K562 (cell line): Measurements from ENCODE around the gene SNX9. TPM values are rescaled to one million over a fixed set of nuclear protein-coding genes. Genes with fewer than 3 reads are reported as not detected.

Source experiments
- ASH1L ChIP-seq: fragments of 450-650 bp; IDR thresholded peaks from 2 replicates; pipeline ENCODE4 v1.6.1; 2018; ENCODE audit warnings: borderline replicate concordance, mild to moderate bottlenecking, low read depth; ENCODE audit not compliant: partially characterized antibody
- BCL6 ChIP-seq: fragments of 250-450 bp; sonication (Bioruptor Pico); IDR thresholded peaks from 2 replicates; pipeline ENCODE4 v1.4.0; 2020
- CBFB ChIP-seq: sonication (generic); formaldehyde crosslinking; IDR thresholded peaks from 2 replicates; pipeline ENCODE4 v1.4.0; 2020; ENCODE audit warnings: mild to moderate bottlenecking, missing genetic modification reagents
- CHD2 ChIP-seq: IDR thresholded peaks from 2 replicates; pipeline ENCODE4 v1.6.1; 2011; ENCODE audit warnings: low read depth, low read length
- CREB1 ChIP-seq, 2 experiments: sonication (generic) in 1 of 2; formaldehyde crosslinking in 1 of 2; IDR thresholded peaks; 2 replicates each; pipeline versions ENCODE4 v1.6.1 to v1.8.0; 2012 to 2022; ENCODE audit warnings: inconsistent platforms in 1 of 2, mild to moderate bottlenecking in 1 of 2, missing genetic modification reagents in 1 of 2, moderate library complexity in 1 of 2
- CTCFL ChIP-seq: IDR thresholded peaks from 2 replicates; pipeline ENCODE4 v1.6.1; 2011; ENCODE audit warnings: borderline replicate concordance, low read depth, mild to moderate bottlenecking, moderate library complexity, low read length; ENCODE audit not compliant: insufficient read depth, poor library complexity, severe bottlenecking
- GATA2 ChIP-seq: sonication (generic); formaldehyde crosslinking; IDR thresholded peaks from 2 replicates; pipeline ENCODE4 v1.4.0; 2020; ENCODE audit warnings: mild to moderate bottlenecking, missing genetic modification reagents
- HLTF ChIP-seq: fragments of 450-650 bp; IDR thresholded peaks from 2 replicates; pipeline ENCODE4 v1.6.1; 2016
- HMG20B ChIP-seq: fragments of 250-450 bp; sonication (Bioruptor Pico); IDR thresholded peaks from 2 replicates; pipeline ENCODE4 v1.5.0; 2021; ENCODE audit warnings: mild to moderate bottlenecking
- MYNN ChIP-seq, 2 experiments: sonication (generic); formaldehyde crosslinking in 1 of 2; IDR thresholded peaks; 2 replicates each; pipeline versions ENCODE4 v1.5.0 to v1.6.1; 2016 to 2020; ENCODE audit warnings: antibody characterized with exemption in 1 of 2, missing genetic modification reagents in 1 of 2
- NR2C2 ChIP-seq, 2 experiments: fragments of 200-800 bp in 1 of 2; sonication (Bioruptor generic) in 1 of 2; sonication (generic) in 1 of 2; formaldehyde crosslinking in 1 of 2; IDR thresholded peaks; 2 replicates each; pipeline versions ENCODE4 v1.6.1 to v1.8.0; 2016 to 2022; ENCODE audit warnings: mild to moderate bottlenecking in 1 of 2, missing compliant biosample characterization in 1 of 2, missing genetic modification characterization in 1 of 2, missing genetic modification reagents in 1 of 2
- PTRF ChIP-seq: fragments of 450-650 bp; IDR thresholded peaks from 2 replicates; pipeline ENCODE4 v1.6.1; 2016; ENCODE audit warnings: mild to moderate bottlenecking, missing genetic modification characterization, missing compliant biosample characterization
- RB1 ChIP-seq: fragments of 450-650 bp; IDR thresholded peaks from 2 replicates; pipeline ENCODE4 v1.6.1; 2017; ENCODE audit warnings: low read depth, mild to moderate bottlenecking
- RBM15 ChIP-seq: fragments of 200-400 bp; formaldehyde crosslinking; IDR thresholded peaks from 2 replicates; pipeline ENCODE4 v1.6.1; 2018; ENCODE audit warnings: mild to moderate bottlenecking, low read length, moderate library complexity; ENCODE audit not compliant: insufficient read depth
- SMAD2 ChIP-seq: fragments of 150-350 bp; IDR thresholded peaks from 2 replicates; pipeline ENCODE4 v1.6.1; 2014; ENCODE audit warnings: low read depth, mild to moderate bottlenecking, low read length
- SPI1 ChIP-seq: IDR thresholded peaks from 2 replicates; pipeline ENCODE4 v1.6.1; 2011; ENCODE audit warnings: low read depth, low read length, control low read depth, borderline replicate concordance
- TAF15 ChIP-seq: fragments of 200-400 bp; formaldehyde crosslinking; IDR thresholded peaks from 2 replicates; pipeline ENCODE4 v1.6.1; 2017; ENCODE audit warnings: mild to moderate bottlenecking, low read depth, low read length, moderate library complexity
- TCFL5 ChIP-seq: fragments of 250-450 bp; sonication (Bioruptor Pico); conservative IDR thresholded peaks from 2 replicates; pipeline ENCODE4 v1.6.1; 2021; ENCODE audit warnings: mild to moderate bottlenecking, moderate library complexity, matching md5 sums
- TFAM ChIP-seq: fragments of 250-450 bp; sonication (Bioruptor Pico); conservative IDR thresholded peaks from 2 replicates; pipeline ENCODE4 v1.5.0; 2021; ENCODE audit warnings: mild to moderate bottlenecking, moderate library complexity
- THRAP3 ChIP-seq: fragments of 450-650 bp; IDR thresholded peaks from 2 replicates; pipeline ENCODE4 v1.6.1; 2016; ENCODE audit warnings: mild to moderate bottlenecking, inconsistent platforms, borderline replicate concordance
- XRCC3 ChIP-seq: fragments of 450-650 bp; IDR thresholded peaks from 2 replicates; pipeline ENCODE4 v1.6.1; 2017; ENCODE audit warnings: mild to moderate bottlenecking, moderate library complexity
- YBX1 ChIP-seq: fragments of 450-650 bp; IDR thresholded peaks from 2 replicates; pipeline ENCODE4 v1.7.1; 2016; ENCODE audit warnings: mild to moderate bottlenecking
- ZNF174 ChIP-seq: fragments of 250-450 bp; sonication (Bioruptor Pico); IDR thresholded peaks from 2 replicates; pipeline ENCODE4 v1.4.0; 2020; ENCODE audit warnings: mild to moderate bottlenecking
- ZNF583 ChIP-seq: fragments of 250-450 bp; sonication (Bioruptor Pico); IDR thresholded peaks from 2 replicates; pipeline ENCODE4 v1.4.0; 2020
- ZNF76 ChIP-seq: fragments of 250-450 bp; sonication (Bioruptor Pico); IDR thresholded peaks from 2 replicates; pipeline ENCODE4 v1.4.0; 2020; ENCODE audit warnings: mild to moderate bottlenecking, moderate library complexity, borderline replicate concordance
- polyA plus RNA-seq, 8 experiments: library from polyadenylated mRNA; depleted of rRNA in 4 of 8; stranded (reverse) in 5 of 8; unstranded in 3 of 8; fragments of >200 nt; fragmentation: Nextera tagmentation in 2 of 8; fragmentation: Illumina TruSeq in 1 of 8; extraction: Ambion mirVana in 2 of 8; extraction: Trizol in 1 of 8; gene quantifications; 2 replicates each; pipeline versions ENCODE4 v1.2.1 to v1.2.3, GENCODE V29; 2011 to 2014; ENCODE audit warnings: inconsistent platforms in 1 of 8, missing spikeins in 1 of 8
- total RNA-seq, 7 experiments: library from RNA; depleted of rRNA in 6 of 7; stranded (reverse); fragments of >200 nt in 6 of 7; fragmentation: Illumina TruSeq in 2 of 7; extraction: Trizol in 2 of 7; gene quantifications; 2 replicates each; pipeline versions ENCODE4 v1.2.1 to v1.2.3, GENCODE V29; 2011 to 2021; ENCODE audit warnings: low replicate concordance in 1 of 7
- TF ChIP-seq, protein P1 (sequence below): sonication (generic); formaldehyde crosslinking; IDR thresholded peaks from 2 replicates; pipeline ENCODE4 v1.8.0; 2022; ENCODE audit warnings: mild to moderate bottlenecking, missing genetic modification reagents
- TF ChIP-seq, protein P2 (sequence below): IDR thresholded peaks from 2 replicates; pipeline ENCODE4 v1.6.1; 2011; ENCODE audit not compliant: insufficient read length; ENCODE audit errors: extremely low read depth

SNX9 gene
- total and polyA plus RNA-seq, 9 of the 15 experiments (the other 6 are each of a cell fraction or from before 2014, with no cell fraction given): 6.0 to 81.7 (median 57.1) TPM

- no peak for TF ChIP-seq ZNF76 (CRISPR knock-in tag)
- no peak for TF ChIP-seq RBM15
- TF ChIP-seq GATA2 (CRISPR knock-in tag): no peak
- TF ChIP-seq BCL6: no peak
- no peak for TF ChIP-seq HLTF
- no peak for TF ChIP-seq NR2C2 (CRISPR knock-in tag; IDR thresholded peaks at IDR 0.05)
- TF ChIP-seq NR2C2 (tag; IDR thresholded peaks at IDR 0.05): peak; percentile 76; the same call in 1 of the 2 replicates
- TF ChIP-seq CTCFL: no peak
- TF ChIP-seq TAF15: no peak
- TF ChIP-seq, protein P1, sequence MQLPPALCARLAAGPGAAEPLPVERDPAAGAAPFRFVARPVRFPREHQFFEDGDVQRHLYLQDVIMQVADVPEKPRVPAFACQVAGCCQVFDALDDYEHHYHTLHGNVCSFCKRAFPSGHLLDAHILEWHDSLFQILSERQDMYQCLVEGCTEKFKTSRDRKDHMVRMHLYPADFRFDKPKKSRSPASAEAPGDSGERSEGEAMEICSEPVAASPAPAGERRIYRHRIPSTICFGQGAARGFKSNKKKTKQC: no peak
- no peak for TF ChIP-seq SMAD2
- TF ChIP-seq YBX1: no peak
- TF ChIP-seq PTRF: no peak
- no peak for TF ChIP-seq ASH1L
- TF ChIP-seq SPI1: no peak
- no peak for TF ChIP-seq TCFL5 (CRISPR knock-in tag)
- TF ChIP-seq ZNF174 (CRISPR knock-in tag): no peak
- no peak for TF ChIP-seq TFAM (CRISPR knock-in tag)
- no peak for TF ChIP-seq CHD2
- peak; percentile 81; the same call in 1 of the 2 replicates for TF ChIP-seq ZNF583 (CRISPR knock-in tag)
- no peak for TF ChIP-seq CBFB
- no peak for TF ChIP-seq XRCC3
- no peak for TF ChIP-seq HMG20B
- TF ChIP-seq THRAP3: no peak
- TF ChIP-seq MYNN (IDR thresholded peaks at IDR 0.05): no peak
- no peak for TF ChIP-seq MYNN (CRISPR knock-in tag; IDR thresholded peaks at IDR 0.05)
- TF ChIP-seq, protein P2, sequence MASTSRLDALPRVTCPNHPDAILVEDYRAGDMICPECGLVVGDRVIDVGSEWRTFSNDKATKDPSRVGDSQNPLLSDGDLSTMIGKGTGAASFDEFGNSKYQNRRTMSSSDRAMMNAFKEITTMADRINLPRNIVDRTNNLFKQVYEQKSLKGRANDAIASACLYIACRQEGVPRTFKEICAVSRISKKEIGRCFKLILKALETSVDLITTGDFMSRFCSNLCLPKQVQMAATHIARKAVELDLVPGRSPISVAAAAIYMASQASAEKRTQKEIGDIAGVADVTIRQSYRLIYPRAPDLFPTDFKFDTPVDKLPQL: no peak
- no peak; the same call in none of the 2 replicates for TF ChIP-seq RB1
- no peak for TF ChIP-seq CREB1 (IDR thresholded peaks at IDR 0.05)
- TF ChIP-seq CREB1 (CRISPR knock-in tag; IDR thresholded peaks at IDR 0.05): no peak
Measured at GRCh38 chr6:157822245-157823000, 623 bp upstream of the SNX9 start (continued).
